Colon (tissue), 2 donors: ENCODE measurements around the gene SIM1.
"Not testable (repeated sequence)": the region's sequence is repeated elsewhere in the genome, so short reads cannot be mapped to it uniquely, and the experiment has no call there.

Experiments
- FAIRE-seq: peaks from 2 replicates; lab custom pipeline; 2012; peaks lifted over from hg19 to GRCh38; lab: Jason Lieb, UNC
- donor health status: control.
- donor health status: control.

The SIM1 gene

GRCh38 chr6:100426241-100426640 lies 38.5 kb downstream of the SIM1 start:
- FAIRE-seq: no peak

- no peak for FAIRE-seq
Observed at GRCh38 chr6:100420711-100421110, 44.0 kb downstream of the SIM1 start.

GRCh38 chr6:100417036-100417435 lies 47.7 kb downstream of the SIM1 start:
- no peak for FAIRE-seq

GRCh38 chr6:100415768-100416167 lies 49.0 kb downstream of the SIM1 start:
- FAIRE-seq: no peak

GRCh38 chr6:100412872-100413271 lies 51.8 kb downstream of the SIM1 start:
- no peak for FAIRE-seq

- FAIRE-seq: no peak
Observed at GRCh38 chr6:100404051-100404450, 60.7 kb downstream of the SIM1 start.

GRCh38 chr6:100393493-100393892 lies 71.2 kb downstream of the SIM1 start:
- FAIRE-seq: no peak

- no peak for FAIRE-seq
Observed at GRCh38 chr6:100392423-100392822, 72.3 kb downstream of the SIM1 start.

GRCh38 chr6:100388868-100389519 lies 75.7 kb downstream of the SIM1 start:
- FAIRE-seq: no peak

GRCh38 chr6:100382767-100383195 lies 81.9 kb downstream of the SIM1 start:
- FAIRE-seq: no peak

GRCh38 chr6:100382031-100382430 lies 82.7 kb downstream of the SIM1 start:
- FAIRE-seq: no peak

GRCh38 chr6:100381111-100381510 lies 83.6 kb downstream of the SIM1 start:
- FAIRE-seq: no peak

GRCh38 chr6:100379386-100379785 lies 85.3 kb downstream of the SIM1 start:
- FAIRE-seq: no peak

- FAIRE-seq: no peak
Observed at GRCh38 chr6:100378576-100378975, 86.1 kb downstream of the SIM1 start.

GRCh38 chr6:100376103-100376502 lies 88.6 kb downstream of the SIM1 start:
- FAIRE-seq: no peak

- FAIRE-seq: no peak
Observed at GRCh38 chr6:100372326-100373091, 92.2 kb downstream of the SIM1 start.

- no peak for FAIRE-seq
Observed at GRCh38 chr6:100371591-100371990, 93.1 kb downstream of the SIM1 start.

GRCh38 chr6:100370265-100370664 lies 94.5 kb downstream of the SIM1 start:
- no peak for FAIRE-seq

- FAIRE-seq: no peak
Observed at GRCh38 chr6:100366419-100366818, 98.3 kb downstream of the SIM1 start.

GRCh38 chr6:100363651-100364050 lies 101.1 kb downstream of the SIM1 start:
- FAIRE-seq: no peak

- not testable (repeated sequence) for FAIRE-seq
Observed at GRCh38 chr6:100354736-100355641, 109.7 kb downstream of the SIM1 start.

GRCh38 chr6:100353276-100354015 lies 111.3 kb downstream of the SIM1 start:
- FAIRE-seq: no peak
